Testis (tissue), 2 donors: ENCODE data around the gene TBL1XR1.

ENCODE experiments used
- CTCF ChIP-seq, 3 experiments: fragments of 450-650 bp in 2 of 3; fragments of 200-600 bp in 1 of 3; sonication (generic) in 1 of 3; IDR thresholded peaks; one replicate each; pipeline ENCODE4 v1.5.1; 2016 to 2019; ENCODE audit warnings: antibody characterized with exemption in 3 of 3, mild to moderate bottlenecking in 2 of 3, moderate library complexity in 1 of 3
- POLR2A ChIP-seq: fragments of 450-650 bp; IDR thresholded peaks from one replicate; pipeline ENCODE4 v1.6.1; 2017; ENCODE audit warnings: antibody characterized with exemption, mild to moderate bottlenecking, moderate library complexity

GRCh38 chr3:177098551-177098950, 98.7 kb downstream of the TBL1XR1 start:
- TF ChIP-seq CTCF (IDR thresholded peaks at IDR 0.05) (no peak), POLR2A (no peak)
